HG02938 (cell line): ENCODE measurements around the gene PRIMPOL.
"Not testable (repeated sequence)": the region's sequence is repeated elsewhere in the genome, so short reads cannot be mapped to it uniquely, and the experiment has no call there.

Experiments
- ATAC-seq: cut with Tn5 transposase; IDR thresholded peaks from one replicate; pipeline ENCODE4 v1.9.1; 2021; ENCODE audit warnings: mild to moderate bottlenecking, moderate library complexity; ENCODE audit not compliant: unreplicated experiment

Gene PRIMPOL, protein sequence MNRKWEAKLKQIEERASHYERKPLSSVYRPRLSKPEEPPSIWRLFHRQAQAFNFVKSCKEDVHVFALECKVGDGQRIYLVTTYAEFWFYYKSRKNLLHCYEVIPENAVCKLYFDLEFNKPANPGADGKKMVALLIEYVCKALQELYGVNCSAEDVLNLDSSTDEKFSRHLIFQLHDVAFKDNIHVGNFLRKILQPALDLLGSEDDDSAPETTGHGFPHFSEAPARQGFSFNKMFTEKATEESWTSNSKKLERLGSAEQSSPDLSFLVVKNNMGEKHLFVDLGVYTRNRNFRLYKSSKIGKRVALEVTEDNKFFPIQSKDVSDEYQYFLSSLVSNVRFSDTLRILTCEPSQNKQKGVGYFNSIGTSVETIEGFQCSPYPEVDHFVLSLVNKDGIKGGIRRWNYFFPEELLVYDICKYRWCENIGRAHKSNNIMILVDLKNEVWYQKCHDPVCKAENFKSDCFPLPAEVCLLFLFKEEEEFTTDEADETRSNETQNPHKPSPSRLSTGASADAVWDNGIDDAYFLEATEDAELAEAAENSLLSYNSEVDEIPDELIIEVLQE

DNA sequence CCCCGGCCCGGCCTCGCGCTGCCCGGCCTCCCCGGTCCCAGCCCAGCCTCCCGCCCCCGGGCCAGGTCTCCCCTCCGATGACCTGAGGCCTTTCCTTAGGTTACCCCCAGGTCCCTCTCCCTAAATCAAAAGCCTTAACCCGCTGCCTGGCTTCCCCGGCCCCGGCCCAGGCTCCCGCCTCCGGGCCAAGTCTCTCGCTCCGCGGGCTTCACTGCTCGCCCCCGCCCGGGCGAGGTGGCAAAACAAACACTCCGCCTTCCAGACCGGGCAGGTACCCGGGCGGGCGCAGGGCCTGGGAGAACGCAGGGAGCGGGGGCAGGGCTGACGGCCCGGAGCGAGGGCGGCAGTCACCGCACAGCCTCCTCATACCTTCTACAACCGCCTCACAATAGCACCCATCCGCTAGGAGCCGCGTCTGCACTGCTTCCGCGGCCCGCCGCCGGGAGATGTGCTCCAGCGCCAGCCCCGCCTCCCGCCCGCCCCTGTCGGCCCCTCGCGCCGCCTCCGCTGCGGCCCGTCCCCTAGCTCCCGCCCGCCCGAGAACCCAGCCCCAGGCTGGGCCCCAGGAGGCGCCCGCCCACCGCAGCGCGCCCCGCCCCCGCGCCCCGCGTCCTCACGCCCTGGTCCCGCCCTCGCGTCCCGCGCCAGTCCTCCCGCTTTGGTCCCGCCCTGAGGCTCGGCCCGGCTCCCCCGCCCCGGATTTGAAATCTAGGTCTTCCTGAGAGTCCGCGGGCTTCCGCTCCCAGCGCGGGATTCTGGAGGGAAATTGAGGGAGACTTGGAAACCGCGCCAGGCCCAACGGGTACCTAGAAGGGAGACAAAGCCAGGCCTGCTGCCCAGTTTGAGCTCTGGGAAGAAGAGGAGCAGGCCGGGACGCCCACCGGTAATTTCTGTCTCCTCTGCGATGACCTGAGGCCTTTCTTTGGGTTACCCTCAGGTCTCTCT is at the start of gene PRIMPOL, which contains the start of gene CASP3:
PRIMPOL (plus strand) TSS at position 713 of the 945 bp plus-strand sequence. CDS start 7,403 bp downstream, outside the sequence.
CASP3 (minus strand) TSS at position 422 of the 945 bp plus-strand sequence. CDS start 10,994 bp downstream, outside the sequence.
- peak; percentile 86 for ATAC-seq

DNA sequence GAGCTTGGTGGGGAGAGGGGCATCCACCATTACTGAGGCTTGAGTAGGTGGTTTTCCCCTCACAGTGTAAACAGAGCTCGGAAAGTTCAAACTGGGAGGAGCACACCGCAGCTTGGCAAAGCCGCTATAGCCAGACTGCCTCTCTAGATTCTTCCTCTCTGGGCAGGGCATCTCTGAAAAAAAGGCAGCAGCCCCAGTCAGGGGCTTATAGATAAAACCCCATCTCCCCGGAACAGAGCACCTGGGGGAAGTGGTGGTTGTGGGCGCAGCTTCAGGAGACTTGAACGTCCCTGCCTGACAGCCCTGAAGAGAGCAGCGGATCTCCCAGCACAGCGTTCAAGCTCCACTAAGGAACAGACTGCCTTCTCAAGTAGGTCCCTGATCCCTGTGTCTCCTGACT is 48.6 kb upstream of the PRIMPOL start:
- ATAC-seq, result not testable (repeated sequence)

DNA sequence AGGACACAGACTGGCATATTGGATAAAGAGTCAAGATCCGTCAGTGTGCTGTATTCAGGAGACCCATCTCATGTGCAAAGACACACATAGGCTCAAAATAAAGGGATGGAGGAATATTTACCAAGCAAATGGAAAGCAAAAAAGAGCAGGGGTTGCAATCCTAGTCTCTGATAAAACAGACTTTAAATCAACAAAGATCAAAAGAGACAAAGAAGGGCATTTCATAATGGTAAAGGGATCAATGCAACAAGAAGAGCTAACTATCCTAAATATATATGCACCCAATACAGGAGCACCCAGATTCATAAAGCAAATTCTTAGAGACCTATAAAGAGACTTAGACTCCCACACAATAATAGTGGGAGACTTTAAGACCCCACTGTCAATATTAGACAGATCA is 46.7 kb upstream of the PRIMPOL start:
- not testable (repeated sequence) for ATAC-seq

DNA sequence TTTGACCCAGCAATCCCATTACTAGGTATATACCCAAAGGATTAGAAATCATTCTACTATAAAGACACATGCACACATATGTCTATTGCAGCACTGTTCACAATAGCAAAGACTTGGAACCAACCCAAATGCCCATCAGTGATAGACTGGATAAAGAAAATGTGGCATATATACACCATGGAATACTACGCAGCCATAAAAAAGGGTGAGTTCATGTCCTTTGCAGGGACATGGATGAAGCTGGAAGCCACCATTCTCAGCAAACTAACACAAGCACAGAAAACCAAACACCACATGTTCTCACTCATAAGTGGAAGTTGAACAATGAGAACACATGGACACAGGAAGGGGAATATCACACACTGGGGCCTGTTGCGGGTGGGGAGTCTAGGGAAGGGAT is 42.1 kb upstream of the PRIMPOL start:
- ATAC-seq, result not testable (repeated sequence)

DNA sequence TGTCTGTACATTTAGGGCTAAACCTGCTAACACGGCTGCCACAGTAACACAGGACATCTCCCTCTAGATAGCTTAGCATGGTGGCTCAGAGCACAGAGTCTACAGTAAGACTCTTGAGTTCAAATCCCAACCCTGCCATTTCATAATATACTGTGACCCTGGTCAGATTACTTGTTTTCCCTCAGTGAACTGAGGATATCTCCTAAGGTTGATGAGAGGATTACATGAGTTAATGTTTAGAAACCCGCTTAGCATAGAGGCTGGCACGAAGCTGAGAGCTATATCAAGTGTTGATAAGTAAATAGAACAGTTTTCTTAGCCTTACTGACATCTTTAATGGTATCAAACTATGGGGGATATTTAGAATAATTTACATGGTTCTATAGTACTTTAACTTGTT is 37.5 kb upstream of the PRIMPOL start:
- ATAC-seq, result no peak

DNA sequence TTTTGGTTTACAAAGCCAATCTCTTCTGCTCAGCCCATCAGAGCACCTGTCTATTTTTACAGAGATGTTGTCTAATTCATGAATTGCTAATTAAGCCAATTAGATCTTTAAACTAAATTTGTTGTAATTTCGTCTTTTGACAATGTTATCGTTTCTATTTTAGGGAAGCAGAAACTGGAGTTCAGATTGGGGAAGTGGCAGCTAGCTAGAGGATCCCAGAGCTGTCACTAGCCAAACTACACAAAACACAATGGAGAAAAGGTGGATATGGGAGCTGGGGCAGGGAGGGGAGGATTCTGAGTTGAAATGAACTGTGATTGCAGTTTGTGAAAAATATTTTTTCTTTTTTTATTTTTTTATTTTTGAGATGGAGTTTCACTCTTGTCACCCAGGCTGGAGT is 36.1 kb upstream of the PRIMPOL start:
- ATAC-seq, result no peak

DNA sequence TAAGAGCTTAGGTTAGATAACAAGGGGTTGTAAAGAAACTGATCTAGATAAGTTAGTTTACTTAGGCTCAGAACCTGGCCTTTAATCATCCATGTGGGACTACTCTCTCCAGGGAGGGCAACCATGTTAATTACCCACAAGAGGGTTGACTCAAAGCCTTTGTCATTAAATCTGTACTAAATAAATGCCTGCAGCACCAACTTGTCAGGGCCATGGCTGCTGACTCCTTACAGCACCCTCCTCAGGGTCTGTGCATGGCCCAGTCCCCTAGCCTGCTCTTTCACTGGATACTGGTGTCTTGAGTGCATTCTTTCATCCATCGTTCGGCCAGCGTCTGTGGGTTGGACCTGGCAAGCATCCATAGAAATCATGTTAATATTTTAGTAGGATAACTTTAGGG is 35.0 kb upstream of the PRIMPOL start:
- no peak for ATAC-seq

DNA sequence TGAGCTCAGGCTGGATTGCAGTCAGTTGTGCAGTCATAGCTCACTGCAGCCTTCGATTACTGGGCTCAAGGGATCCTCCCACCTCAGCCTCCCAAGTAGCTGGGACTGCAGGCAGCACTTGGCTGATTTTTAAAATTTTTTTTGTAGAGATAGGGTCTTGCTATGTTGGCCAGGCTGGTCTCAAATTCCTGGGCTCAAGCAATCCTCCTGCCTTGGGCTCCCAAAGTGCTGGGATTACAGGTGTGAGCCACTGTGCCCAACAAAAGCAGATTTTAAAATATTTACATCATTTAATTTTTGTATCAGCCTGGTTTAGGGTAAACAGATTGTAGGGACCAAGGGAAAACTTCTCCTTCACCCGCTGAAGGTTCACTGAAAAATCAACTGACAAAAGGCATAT is 33.4 kb upstream of the PRIMPOL start:
- not testable (repeated sequence) for ATAC-seq

DNA sequence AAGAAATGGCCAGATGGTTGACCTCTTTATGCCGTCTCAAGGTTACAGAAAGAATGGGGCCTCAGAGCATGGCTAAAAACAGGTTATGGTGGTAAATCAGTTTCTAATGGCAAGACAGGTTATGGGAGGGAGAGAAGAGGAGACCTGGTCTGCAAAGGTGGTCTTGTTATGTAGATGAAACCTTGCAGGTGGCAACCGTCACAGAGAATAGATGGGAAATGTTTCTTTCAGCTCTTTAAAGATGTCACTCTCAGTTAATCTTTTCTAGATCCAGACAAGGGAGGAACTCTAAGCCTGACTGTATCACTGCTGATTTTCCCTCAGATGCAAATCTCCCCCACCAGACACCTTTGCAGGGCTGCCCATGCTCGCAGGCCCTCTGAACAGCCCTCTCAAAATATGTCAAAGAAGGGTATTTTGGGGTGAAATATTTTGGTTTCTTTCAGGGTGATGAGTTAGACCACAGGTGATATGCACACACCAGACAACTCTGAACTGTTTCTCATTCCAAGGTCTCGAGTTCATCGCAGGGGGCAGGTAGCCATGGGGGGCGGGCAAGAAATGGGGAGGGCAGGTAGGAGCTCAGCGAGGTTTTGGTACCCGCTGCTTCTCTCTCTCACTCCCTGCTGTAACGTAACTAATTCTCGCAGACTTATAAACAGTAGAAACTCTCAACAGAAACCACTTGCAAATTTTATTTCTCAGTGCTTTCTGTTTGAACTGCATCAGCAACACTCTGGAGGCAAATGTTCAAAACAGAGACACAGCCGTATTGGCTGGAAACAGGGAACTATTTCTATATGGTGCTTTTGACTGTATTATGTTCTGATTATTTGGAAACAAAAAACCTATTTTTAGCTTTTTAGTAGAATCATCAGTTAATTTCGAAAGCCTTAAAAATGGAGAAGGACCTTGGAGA is 32.6 kb upstream of the PRIMPOL start:
- ATAC-seq, result peak; percentile 87

DNA sequence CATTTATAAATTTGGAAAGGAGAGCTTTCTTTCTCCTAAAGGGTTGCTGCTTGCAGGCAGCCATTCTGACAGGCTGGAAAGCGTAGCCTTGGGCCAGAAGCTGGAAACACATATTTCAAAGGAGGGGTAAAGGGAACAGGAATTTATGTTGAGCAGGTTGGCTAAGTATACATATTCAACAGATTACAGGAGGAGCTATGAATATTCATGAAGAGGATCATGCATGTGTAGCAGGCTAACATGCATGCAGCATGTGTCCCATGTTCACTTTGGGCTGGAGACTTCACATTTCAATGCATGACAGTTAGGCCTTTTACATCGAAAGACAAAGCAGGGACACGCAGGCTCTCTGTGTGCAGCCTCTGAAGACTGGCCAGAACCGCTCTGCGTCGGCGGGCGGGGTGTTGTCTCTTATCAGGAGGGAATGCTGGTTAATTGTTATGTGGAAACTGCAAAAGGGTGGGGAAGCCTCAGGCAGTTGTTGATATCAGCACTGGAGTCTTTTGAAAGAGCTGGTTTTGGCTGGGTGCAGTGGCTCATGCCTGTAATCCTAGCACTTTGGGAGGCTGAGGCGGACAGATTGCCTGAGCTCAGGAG is 31.8 kb upstream of the PRIMPOL start:
- no peak for ATAC-seq

DNA sequence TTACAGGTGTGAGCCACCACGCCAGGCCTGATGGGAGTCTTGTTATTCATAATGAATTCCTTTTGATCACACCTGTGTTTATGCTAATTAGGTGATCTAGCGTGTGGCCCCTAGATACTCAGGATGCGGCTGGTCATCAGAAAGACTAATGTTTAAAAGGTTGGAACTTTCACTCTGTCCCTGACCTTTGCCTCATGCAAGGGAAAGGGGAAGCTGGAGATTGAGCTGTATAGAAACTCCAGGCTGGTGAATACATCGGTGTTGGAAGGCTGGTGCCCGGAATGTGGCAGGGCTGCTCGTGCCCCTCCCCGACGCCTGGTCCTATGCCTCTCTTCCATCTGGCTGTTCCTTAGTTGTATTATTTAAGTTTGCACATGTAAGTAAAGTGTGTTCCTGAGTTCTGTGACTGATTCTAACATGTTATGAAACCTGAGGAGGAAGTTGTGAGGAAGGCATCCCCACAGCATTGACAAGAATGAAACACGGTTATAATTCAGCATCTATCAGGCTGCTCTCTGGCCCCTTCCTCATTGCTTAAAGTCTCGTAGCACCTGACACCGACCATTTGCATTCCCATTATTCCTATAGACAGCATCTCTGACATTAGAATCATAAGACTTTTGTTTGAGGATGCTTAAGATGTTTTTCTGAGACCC is 29.2 kb upstream of the PRIMPOL start:
- ATAC-seq, result no peak

DNA sequence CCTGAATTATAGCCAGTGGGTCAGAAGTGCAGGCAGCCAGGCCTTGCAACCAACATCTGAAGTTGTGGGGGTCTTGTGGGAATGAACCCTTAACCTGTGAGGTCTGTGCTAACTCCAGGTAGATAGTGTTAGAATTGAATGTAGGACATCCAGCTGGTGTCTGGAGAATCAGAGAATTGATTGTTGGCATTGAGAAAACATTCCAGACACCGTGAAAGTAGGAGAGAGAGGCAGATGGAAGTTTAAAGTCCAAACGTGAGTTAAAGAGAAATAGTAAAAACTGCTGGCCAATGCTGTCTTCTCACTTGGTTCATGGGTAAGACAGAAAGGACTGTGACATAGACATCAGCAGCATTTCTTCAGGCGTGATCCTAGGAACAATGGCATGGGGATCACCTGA is 28.0 kb upstream of the PRIMPOL start:
- no peak for ATAC-seq

DNA sequence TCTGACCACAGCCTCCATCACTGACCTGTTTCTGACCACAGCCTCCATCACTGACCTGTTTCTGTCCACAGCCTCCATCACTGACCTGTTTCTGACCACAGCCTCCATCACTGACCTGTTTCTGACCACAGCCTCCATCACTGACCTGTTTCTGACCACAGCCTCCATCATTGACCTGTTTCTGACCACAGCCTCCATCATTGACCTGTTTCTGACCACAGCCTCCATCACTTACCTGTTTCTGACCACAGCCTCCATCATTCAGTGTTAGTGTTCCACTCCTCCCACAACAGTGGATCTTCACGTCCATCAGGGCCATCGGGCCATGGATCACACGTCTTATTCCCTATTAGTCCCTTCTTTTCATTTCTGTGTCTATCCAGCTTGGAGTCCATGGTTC is 25.0 kb upstream of the PRIMPOL start:
- not testable (repeated sequence) for ATAC-seq

DNA sequence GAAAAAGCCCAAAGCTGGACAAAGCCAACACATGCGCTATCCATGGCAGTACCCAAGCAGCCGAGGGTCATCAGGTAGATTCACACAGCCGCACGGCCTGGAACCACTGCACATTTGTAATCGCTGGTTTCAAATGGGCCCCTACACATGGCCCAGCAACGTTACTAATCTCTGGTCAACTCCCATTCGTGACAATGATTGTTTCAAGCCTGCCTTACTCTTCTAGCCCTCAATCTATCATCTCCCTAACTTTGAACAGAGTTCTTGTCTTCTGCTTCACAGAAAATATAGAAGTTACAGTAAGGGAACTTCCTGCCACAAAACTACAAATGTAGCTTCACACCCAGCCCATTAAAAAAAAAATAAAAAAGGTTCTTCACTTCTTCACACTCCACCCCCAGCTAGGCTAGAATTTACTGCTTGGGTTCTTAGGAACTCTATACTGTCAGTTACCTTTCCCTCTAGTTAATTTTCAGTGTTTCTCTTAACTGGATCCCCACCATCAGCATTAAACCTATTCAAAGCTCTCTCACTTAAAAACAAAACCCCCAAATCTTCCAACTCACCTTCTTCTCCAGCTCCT is 24.5 kb upstream of the PRIMPOL start:
- ATAC-seq, result no peak

DNA sequence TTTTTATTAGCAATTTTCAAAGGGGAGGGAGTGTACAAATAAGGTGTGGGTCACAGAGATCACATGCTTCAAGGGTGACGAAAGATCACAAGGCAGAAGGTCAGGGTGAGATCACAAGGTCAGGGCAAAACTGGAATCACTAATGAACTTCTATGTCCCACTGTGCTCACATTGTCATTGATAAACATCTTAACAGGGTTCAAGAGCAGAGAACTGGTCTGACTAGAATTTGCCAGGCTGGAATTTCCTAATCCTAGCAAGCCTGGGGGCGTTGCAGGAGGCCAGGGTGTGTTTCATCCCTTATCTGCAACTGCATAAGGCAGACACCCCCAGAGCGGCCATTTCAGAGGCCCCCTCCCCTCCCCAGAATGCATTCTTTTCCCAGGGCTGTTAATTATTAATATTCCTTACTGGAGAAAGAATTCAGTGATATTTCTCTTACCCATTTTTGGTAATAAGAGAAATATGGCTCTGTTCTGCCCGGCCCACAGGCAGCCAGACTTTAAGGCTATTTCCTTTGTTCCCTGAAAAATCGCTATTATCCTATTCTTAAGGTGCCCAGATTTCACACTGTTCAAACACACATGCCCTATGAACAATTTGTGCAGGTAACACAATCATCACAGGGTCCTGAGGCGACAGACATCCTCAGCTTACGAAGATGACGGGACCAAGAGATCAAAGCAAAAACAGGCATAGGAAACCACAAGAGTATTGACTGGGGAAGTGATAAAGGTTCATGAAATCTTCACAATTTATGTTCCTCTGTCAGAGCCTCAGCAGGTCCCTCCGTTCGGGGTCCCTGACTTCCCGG is 23.5 kb upstream of the PRIMPOL start:
- not testable (repeated sequence) for ATAC-seq

DNA sequence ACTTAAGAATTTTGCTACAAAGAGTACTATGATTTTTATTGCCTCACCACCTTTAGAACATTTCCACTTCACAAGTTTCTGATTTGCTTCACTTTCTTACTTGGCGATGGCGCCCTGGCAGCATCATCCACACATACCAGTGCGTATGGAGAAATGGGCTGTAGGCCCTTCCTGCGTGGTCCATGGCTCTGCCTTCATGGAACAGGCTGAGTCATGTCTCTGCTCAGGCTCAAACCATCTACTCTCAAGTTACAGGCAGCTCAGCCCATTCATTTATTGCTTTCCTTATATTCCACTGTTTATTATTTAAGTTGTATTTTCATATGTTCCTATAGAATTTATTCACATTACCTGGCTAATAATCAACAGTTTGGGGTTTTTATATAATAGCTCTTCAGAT is 21.4 kb upstream of the PRIMPOL start:
- no peak for ATAC-seq

DNA sequence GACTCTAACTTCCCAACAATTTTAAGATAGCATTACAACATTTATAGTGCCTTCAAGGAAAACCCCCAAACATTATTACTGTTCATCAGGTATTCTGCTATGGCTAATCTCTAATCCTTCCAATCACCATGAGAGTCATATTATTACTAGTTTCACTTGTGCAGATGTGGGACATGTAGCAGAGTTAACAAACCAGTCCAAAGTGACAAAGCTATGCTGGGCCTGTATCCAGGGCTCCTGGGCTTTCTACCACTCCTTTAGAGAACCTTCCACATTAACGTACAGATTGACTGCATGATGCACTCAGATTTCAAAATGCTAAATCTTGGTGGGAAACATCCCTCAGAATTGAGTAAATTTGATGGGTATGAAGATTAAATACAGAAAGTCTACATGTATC is 16.7 kb upstream of the PRIMPOL start:
- no peak for ATAC-seq

DNA sequence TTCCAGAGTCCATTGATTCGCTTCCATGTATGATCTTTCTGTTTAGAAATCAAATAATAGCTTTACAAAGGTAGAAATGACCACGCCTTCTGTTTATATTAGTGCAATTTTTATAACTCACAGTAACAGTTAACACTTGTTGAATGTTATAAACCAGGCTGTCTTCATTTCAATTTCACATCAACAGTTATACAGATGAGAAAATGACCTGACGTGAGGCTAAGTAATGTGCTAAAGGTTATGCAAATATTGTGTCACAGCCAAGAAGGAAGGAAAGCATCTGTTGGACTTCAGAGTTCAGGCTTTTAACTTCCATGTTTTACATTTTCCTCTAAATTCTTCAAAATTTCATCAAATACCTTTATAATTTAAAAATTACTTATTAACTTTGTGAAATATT is 14.2 kb upstream of the PRIMPOL start:
- no peak for ATAC-seq
